ENCODE results near the gene PDIA6.
A peak's percentile ranks its signal among the peaks of the same experiment; 100 is the strongest.

The PDIA6 gene

DNA sequence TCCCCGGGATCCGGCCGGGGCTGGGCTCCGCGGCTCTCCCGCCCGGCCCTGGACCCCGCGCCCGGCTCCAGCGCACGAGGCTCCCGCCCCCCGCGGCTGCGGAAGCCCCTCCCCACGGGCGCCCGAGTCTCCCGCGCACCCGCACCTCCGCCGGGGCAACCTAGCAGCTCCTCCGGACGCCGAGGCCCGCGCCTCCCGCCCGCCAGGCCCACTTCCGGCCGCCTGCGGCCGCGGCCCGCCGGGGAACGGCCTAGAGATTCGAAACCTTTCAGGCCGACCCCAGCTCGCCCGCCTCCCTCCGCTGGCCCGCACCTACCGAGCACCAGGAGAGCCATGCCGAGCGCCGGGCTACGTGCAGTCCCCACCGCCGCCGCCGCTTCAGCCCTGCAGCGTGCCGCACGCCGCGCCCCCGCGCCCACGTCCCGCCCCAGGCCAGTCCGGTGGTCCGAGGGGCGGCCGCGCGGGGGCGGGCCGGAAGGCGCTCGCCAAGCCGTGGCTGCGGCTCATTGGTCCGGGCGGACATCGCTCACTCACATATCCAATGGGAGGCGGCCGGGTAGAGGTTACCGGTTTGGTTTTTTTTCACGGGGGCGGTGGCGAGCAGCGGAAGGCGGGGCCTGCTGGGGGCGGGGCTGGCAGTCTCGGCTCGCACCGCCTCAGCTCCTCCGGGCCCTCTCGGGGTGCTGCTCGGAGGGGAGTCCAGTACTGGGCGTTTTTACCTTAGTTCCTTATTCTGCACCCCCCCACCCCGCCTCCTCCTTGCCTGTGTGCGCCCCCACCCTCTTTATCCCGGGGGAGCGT lies at the start of gene PDIA6:
PDIA6 (minus strand) TSS at position 424 of the 801 bp plus-strand sequence; CDS start at position 335, 89 bp downstream.
- peak; percentile 95 for DNase-seq

DNA sequence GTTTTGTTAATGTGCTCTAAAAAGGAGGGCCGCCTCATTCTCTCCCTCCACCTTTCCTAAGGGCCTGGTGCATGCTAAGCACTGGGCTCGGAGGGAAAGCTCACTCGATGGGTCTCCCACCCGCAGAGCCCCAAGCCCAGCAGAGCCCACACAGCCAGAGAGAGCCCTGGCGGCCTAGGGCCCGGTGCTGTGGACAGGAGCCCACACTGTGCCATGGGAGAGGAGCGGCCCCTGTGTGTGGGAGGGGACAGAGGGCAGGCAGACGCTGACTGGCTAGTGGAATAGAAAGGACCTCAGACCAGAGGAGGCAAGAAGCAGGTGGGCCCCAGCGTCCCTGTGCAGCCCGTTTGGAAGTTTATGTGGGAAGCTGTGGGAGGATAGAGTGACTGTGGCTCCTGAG lies 49.7 kb upstream of the PDIA6 start:
- DNase-seq, result no peak

- no peak for DNase-seq
Observed at GRCh38 chr2:10861765-10862164, 49.2 kb upstream of the PDIA6 start.

DNA sequence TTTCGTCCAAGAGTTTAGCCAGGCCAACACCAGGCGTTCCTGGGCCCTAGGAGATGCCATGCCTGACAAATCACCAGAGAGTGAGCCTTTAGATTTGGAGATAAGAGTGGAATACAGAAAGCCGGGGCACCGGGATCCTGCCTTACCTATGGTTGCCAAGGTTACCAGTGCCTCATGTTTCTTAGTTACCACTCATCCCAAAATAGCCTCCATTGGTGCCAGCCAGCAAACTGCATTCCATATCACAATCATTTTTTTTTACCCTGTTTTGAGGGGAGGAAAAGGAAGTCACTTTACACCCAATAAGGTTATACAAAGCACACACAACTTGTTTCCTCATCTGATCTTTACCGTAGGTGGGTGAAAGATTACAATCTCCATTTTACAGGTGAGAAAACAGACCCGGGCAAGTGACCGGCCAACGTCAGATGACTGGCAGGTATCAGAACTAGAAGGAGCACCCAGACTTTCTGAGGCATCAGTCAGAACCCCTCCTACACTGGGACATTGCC lies 48.3 kb upstream of the PDIA6 start:
- no peak for DNase-seq

DNA sequence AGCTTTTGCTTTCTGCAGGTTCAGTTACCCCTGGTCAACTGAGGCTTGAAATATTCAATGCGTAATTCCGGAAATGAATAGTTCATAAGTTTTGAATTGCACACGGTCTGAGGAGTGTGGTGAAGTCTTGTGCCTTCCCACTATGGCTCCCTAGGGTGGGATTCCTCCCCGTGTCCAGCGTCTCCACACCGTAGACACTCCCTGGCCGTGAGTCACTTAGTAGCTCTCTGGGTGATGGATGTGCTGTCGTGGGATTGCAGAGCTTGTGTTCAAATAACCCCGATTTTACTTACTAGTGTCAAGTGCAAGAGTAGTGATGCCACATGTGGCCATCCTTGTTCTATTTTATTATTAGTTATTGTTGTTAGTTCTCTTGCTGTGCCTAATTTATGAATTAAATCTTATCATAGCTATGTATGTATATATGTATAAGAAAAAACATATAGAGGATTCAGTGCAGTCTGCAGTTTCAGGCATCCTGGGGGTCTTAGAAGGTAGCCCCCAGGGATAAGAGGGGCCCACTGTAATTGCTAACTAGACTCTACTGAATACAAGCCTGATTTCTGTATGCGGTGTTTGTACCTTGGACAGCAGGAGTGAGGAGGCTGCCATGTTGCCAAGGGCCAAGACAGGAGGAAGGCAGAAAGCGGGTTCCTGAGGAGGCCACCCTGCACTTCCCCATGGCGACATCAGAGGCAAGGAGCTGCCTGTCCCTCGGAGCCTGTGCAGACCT lies 47.7 kb upstream of the PDIA6 start:
- DNase-seq, result no peak

DNA sequence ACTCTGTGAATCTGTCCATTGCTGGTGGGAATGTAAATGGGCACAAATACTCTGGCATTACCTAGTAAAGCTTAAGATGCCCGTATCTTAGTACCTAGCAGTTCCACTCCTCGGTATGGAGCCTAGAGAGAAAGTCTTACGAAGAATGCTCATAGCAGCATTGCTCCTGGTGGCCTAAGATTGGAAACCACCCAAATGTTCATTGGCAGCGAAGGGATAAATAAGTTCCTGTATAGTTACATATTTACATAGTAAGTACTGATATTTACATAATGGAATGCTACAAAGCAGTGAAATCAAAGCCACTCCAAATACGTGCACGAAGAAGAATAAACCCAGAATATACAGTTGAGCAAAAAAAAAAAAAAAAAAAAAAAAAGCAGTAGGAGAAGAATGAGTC lies 46.7 kb upstream of the PDIA6 start:
- DNase-seq, result no peak

GRCh38 chr2:10848541-10848940 lies 36.0 kb upstream of the PDIA6 start:
- DNase-seq, result no peak

DNA sequence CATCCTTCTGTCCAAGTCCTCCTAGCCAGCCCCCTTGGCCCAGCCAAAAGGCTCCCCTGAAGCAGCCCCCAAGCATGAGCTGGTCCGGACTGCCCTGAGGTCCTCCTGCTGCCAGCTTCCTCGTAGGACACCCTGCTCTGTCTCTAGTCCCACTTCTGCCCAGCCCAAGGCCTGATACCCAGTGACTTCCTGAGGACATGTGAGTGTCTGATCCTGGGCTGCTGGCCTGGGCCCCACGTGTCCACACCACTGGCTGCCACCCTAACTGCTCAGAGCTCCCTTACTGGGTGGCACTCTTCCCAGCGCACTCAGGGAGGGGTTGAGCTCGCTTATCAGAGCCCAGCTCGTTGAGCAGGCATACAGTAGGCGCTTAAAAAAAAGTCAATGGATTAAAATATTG lies 34.4 kb upstream of the PDIA6 start:
- DNase-seq, result no peak

DNA sequence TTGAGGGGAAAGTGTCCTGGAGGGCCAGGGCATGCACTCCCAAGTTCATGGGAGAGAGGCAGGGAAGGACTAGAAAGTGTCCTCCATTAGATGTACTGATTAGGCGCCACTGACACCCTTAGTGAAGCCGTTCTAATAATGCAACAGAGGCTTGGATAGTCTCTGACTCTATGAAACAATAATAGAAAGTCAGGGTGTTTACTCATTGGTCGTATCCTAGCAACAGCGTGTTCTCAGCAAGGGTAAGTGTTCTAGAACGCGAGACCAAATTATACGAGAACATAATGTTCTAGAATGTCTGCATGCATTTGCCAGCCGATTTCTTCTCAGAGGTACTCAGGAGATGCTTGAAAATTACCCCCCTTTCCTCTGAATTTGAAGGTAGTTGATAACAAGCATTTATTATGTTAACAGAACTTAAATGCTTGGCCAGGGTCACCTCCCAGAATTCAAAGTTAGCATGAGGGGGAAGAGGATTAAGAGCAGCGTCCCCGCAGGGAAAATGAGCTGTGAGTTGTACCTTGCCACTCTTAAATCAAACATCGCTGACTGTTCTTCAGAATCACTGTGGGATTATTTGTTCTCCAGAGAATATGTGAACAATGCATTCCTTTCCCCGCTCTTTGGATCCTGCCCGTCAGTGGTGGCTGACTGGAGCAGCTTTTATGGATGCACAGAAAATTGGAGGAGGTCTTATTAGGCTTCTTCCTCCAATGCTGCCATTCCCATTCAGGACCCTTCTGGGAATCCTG lies 33.7 kb upstream of the PDIA6 start:
- no peak for DNase-seq

- no peak for DNase-seq
Observed at GRCh38 chr2:10845640-10846039, 33.1 kb upstream of the PDIA6 start.

- DNase-seq, result no peak
Observed at GRCh38 chr2:10844097-10844496, 31.5 kb upstream of the PDIA6 start.

DNA sequence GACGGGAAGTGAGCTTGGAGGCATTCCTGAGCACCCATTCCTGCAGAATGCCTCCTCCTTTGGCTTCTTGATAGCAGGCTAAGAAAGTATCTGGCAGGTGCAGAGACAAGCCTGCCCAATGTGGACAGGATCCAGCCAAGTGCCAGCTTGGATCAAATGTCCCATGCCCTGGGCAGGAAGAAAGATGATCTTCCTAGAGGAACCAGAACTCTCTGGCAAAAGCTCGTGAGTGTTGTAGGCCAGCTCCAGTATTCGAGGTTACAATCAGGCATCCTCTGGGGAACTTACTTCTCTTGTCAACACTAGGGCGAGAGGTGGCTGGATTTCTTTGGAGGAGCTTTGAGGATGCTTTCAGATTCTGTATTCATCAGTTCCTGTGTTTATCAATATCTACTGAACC lies 29.9 kb upstream of the PDIA6 start:
- no peak for DNase-seq

DNA sequence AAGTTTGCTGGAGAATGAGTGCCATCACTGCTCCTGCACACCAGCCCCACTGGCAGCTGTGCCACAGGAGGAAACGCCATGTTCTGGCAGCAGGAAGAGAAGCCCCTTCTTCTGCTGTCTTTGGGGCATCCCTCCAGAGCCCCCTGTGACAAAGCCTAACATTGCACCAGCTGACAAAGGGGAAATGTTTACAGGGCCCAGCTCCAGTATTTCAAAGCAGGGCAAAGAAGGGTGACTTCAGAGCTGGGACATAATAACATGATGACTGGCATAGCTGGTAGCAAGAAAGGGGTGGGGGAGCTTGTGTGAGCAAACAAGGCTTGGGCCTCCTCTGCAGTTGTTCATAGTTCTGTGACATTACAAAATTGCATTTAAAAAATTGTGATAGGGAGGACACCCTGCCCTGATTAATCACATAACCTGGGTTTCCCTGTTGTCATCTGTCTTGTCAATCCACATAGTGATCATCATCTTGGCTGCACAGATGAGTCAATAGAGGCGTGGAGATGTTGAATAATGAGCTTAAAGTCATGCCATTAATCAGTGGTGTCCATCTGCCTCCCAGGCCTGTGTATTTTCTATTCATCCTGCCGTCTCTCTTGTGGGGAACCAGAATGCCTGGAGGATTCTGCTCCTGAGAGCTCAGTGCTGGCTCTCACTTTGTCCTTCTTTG lies 29.1 kb upstream of the PDIA6 start:
- no peak for DNase-seq

- no peak for DNase-seq
Observed at GRCh38 chr2:10839813-10840212, 27.2 kb upstream of the PDIA6 start.

GRCh38 chr2:10838734-10839133 lies 26.1 kb upstream of the PDIA6 start:
- DNase-seq, result no peak

DNA sequence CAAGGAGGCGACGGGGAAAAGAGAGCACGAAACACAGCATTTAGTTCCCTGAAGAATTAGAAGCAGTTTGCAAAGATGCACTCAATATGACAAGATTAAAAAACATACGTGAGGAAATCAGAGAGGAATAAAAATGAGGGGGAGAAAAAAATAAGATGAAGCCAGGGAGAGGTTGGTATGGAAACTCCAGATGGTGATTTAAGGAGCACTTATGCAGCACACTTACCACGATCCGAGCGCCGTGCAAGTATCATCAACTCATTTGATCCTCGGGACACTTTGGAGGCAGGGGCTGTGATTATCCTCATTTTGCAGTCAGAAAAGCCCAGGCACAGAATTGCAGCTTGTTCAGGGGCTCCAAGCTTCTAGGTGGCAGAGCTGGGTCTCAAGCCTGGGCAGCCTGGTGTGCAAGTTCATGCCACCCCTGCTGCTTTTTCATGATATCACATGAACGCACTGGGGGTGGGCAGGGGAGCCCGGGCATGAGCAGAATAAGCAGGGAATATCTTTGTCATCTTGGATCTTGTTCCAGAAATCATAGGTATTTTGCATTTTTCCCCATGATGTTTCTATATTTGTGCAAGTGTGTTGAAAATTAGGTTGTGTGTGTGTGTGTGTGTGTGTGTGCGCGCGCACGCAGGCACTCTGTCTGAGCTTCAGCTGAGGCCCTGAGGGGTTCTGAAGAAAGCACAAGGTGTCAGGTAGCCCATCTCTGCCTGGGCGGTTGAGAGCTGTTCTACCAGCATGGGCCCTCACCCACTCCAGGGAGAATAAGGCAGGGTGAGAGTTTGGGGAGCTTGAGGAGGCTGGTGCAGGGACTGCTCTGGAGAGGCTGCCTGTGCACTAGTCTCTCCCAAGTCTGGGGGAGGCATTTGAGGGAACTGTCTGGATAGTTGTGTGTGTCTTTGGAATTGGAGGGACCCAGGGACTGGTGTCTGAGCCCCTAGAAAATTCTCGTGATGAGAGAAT lies 25.0 kb upstream of the PDIA6 start:
- no peak for DNase-seq

DNA sequence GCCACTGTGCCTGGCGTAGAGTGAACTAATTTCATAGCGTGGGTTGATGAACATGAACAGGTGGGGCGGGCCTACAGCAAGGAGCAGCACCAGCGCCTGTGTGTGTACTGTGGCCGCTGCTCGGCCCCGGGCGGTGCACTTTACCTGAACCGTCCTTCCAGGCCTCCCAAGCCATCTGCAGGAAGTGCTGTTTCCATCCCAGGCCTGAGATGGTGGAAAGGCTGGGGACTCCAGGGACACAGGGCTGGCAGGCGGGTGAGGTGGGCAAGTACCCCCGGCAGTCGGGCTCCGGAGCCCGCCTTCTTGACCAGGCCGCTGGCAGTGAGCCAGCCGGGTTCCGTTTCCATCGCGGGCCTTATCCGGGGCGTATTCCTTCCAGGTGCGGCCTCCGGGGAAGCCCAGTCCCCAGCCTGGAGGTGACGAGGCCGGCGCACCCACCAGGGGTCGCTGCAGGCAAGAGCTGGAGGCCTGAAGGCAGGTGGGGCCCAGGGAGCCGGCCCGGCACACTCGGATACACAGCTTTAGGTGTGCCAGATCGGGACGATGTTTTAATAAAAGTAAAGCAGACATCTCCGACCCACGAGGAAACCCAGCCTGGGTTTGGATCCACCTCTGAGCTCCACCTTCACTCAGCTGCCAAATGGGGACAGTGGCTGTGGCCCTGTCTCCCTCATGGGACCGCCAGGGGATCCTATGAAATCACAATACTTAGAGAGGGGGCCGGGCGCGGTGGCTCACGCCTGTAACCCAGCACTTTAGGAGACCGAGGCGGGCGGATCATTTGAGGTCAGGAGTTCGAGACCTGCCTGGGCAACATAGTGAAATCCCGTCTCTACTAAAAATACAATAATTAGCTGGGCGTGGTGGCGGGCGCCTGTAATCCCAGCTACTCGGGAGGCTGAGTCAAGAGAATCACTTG lies 22.7 kb upstream of the PDIA6 start:
- peak; percentile 96 for DNase-seq

DNA sequence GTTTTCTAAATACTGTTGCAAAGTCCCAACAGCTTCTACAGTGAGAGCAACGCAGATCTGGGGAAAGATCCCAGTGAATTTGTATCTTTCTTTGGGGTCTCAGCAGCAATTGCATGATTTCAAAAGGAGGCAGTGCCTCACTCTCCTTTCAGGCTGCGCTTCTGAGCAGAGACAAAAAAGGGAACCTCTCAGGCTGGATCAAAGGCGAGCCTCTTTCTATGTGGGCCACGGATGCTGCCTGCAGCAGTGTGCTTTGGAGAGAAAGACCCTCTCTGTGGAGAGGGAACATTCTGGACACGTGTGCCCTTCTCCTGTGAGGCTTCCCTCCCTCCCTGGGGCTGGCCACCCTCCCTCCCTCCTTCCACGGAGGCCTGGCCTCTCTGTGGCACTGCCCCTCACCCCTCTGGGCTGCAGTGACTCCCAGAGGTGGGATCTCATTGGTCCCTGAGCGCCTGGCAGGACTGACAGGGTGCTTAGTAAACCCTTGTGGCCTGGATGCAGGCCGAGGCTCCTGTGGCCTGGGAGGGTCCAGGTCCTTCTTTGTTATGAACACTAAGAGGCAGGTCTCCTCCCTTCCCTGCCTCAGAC lies 21.6 kb upstream of the PDIA6 start:
- DNase-seq, result no peak

DNA sequence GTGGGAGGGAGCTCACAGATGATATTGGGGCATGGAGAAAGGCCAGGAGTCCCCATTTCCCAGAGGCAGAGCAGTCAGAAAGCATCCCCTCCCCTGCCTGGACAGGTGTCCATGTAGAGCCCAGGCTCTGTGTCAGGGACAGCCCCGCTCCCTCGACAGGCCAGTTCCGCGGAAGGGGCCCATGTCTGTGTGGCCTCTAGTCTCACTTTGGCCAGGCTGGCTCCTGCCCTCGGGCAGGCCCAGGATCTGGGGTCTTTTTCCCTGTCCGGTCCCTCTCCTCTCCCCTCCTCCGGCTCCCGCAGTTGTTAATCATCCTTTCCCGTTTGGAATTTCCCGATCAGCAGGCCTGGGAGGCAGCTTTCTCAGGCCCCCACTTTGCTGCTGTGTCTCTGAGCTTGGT lies 20.4 kb upstream of the PDIA6 start:
- no peak for DNase-seq
